ENCODE data around the gene DSTYK. TPM values are rescaled to one million over a fixed set of nuclear protein-coding genes. Genes with fewer than 3 reads are reported as not detected.

The DSTYK gene
- total RNA-seq, 1 donor from 2014 or later: 8.1 TPM

DNA sequence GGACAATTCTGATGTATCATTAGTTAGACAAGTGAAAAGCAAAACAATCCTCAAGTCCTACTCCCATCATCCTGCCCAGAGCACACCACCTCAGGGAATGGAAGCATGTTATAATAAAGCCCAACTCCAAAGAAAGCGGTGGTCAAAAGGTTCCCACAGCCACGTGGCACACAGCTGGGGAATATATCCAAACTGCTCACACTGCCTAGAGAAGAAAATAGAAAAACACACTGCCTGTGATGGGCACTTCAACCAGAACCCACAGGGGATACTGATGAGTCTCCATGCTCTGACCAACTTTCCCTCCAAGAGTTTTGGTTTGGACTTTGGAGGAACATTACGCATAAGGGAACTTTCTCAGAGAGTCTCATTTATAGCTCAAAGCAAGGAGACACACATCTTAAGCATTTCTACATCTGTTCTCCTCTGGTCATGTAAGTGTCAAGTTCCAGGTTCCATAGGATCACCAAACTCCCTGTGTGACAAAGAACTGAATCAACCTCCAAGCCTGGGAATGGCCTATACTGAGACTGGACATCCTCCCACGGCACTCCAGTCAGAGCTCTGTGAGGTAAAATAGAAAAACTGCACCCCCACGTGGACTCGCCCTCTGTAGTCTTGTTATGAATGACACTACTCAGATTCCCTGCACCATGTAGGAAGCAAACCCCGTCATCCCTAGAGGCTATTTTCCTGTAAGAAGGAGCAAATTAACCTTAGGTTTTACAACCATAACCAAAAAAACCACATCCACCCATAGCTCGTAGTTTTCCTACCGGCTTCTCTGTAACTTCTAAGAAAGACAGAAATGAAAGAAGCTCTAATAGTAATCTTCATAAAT lies 12.2 kb downstream of the DSTYK start:
- intact Hi-C loops (cut with DNase I): no loop called here
- Histone ChIP-seq H3K36me3 (no peaks in the 10 kb centered on the region), H3K9me3 (no peaks in the 10 kb centered on the region), H3K4me3 (no peak overlapping the region), H3K4me1 (no peaks in the 10 kb centered on the region), H3K27ac (no peak overlapping the region), H3K27me3 (no peaks in the 10 kb centered on the region)
- no peak for TF ChIP-seq CTCF (IDR thresholded peaks at IDR 0.05)
- no peak for DNase-seq (ENCODE audit: low spot score in 2 of 2)

DNA sequence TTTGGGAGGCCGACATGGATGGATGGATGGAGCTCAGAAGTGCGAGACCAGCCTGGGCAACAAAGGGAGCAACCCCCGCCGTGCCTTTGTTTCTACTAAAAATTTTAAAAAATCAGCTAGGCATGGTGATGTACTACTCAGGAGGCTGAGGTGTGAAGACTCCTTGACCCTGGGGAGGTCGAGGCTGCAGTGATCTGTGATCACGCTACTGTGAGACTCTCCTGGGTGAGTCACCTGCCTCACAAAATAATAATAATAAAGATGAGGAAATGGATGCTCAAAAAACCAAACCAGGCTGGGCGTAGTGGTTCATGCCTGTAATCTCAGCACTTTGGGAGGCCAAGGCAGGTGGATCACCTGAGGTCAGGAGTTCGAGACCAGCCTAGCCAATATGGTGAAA lies 19.2 kb downstream of the DSTYK start:
- H3K4me3 ChIP-seq: no peak overlapping the region
- H3K9me3 ChIP-seq: no peaks in the 10 kb centered on the region
- no peaks in the 10 kb centered on the region for H3K27me3 ChIP-seq
- no peaks in the 10 kb centered on the region for H3K4me1 ChIP-seq
- no peak overlapping the region for H3K27ac ChIP-seq
- TF ChIP-seq CTCF (IDR thresholded peaks at IDR 0.05): no peak
- intact Hi-C loops (cut with DNase I): no loop called here
- DNase-seq (ENCODE audit: low spot score in 2 of 2): no peak
- peaks cover 0 to 3% of the 10 kb centered on the region in 2 donors for H3K36me3 ChIP-seq

- no peaks in the 10 kb centered on the region for H3K4me1 ChIP-seq
- no peak overlapping the region for H3K27ac ChIP-seq
- intact Hi-C loops (cut with DNase I): no loop called here
Measured at GRCh38 chr1:205191622-205192021, 19.9 kb downstream of the DSTYK start.

GRCh38 chr1:205190845-205191577 lies 20.5 kb downstream of the DSTYK start:
- Histone ChIP-seq H3K27ac (no peak overlapping the region), H3K4me1 (no peaks in the 10 kb centered on the region), H3K27me3 (no peaks in the 10 kb centered on the region), H3K4me3 (no peak overlapping the region), H3K36me3 (peaks cover 0 to 13% of the 10 kb centered on the region in 2 donors), H3K9me3 (no peaks in the 10 kb centered on the region)
- intact Hi-C loops (cut with DNase I): no loop called here
- TF ChIP-seq CTCF (IDR thresholded peaks at IDR 0.05): no peak
- no peak for DNase-seq (ENCODE audit: low spot score in 2 of 2)

More at GRCh38 chr1:205191622-205192021, 19.9 kb downstream of the DSTYK start:
- H3K9me3 ChIP-seq: no peaks in the 10 kb centered on the region
- H3K27me3 ChIP-seq: no peaks in the 10 kb centered on the region
- H3K36me3 ChIP-seq: peaks cover 0 to 9% of the 10 kb centered on the region in 2 donors
- DNase-seq (ENCODE audit: low spot score in 2 of 2): no peak
- no peak overlapping the region for H3K4me3 ChIP-seq
- TF ChIP-seq CTCF (IDR thresholded peaks at IDR 0.05): no peak

DNA sequence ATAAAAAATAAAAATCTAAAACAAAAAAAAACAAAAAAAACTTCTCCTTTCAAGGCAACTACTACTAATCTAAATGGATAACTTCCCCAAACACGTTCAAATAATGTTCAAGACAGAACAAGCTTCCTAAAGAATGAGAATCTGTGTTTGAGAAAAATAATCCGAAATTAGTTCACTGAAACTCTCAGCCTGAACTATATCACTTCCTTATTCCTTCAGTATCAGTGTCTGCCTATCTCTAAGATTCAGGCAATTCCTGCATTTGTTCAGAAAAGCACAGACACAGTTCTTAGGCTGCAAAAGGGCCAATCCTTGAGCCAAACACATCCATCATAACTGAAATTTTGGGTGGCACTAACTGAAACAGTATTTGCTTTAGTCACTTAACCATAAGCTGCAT lies 22.4 kb downstream of the DSTYK start:
- no peak for TF ChIP-seq CTCF (IDR thresholded peaks at IDR 0.05)
- no peaks in the 10 kb centered on the region for H3K9me3 ChIP-seq
- intact Hi-C loops (cut with DNase I): no loop called here
- peaks cover 0 to 14% of the 10 kb centered on the region in 2 donors for H3K36me3 ChIP-seq
- H3K27me3 ChIP-seq: no peaks in the 10 kb centered on the region
- no peak overlapping the region for H3K4me3 ChIP-seq
- H3K27ac ChIP-seq: no peak overlapping the region
- H3K4me1 ChIP-seq: no peaks in the 10 kb centered on the region
- DNase-seq (ENCODE audit: low spot score in 2 of 2): no peak
